A549 (cell line): ENCODE data around the gene FBXL7. TPM values are rescaled to one million over a fixed set of nuclear protein-coding genes. Genes with fewer than 3 reads are reported as not detected.

Experiments
- ATAC-seq, 2 experiments: fragments of 200-7000 bp in 1 of 2; fragments of >200 bp in 1 of 2; cut with Nextera tagmentation in 1 of 2; cut with Tn5 transposase in 1 of 2; 3 replicates each; pipeline versions ENCODE4 v1.8.0 to v1.9.1; 2018 to 2020; ENCODE audit warnings: mild to moderate bottlenecking in 1 of 2, moderate library complexity in 1 of 2
- CTCF ChIA-PET: fragments of 300-600 bp; sonication (Branson Sonifier 250); formaldehyde crosslinking; extraction: SDS; loops from one replicate; lab custom pipeline; 2021; ENCODE audit warnings: antibody characterized with exemption, inconsistent platforms; lab: Yijun Ruan, JAX
- POLR2A ChIA-PET: fragments of 350-600 bp; formaldehyde crosslinking; extraction: SDS; loops from one replicate; lab custom pipeline; 2021; ENCODE audit warnings: antibody characterized with exemption, inconsistent platforms; lab: Yijun Ruan, JAX
- DNase-seq, 2 experiments: peaks; one replicate each; pipeline versions ENCODE4 v3.0.0 to v3.0.0-alpha.2; 2011 to 2016; ENCODE audit warnings: low read depth in 1 of 2, low spot score in 1 of 2
- FAIRE-seq: peaks from 2 replicates; lab custom pipeline; 2011; peaks lifted over from hg19 to GRCh38; lab: Jason Lieb, UNC
- H3K27ac ChIP-seq, 2 experiments: fragments of >200 bp; sonication (Bioruptor Twin); formaldehyde crosslinking; 3 replicates each; pipeline ENCODE4 v1.5.1; 2016 to 2017
- H3K4me1 ChIP-seq: fragments of >200 bp; sonication (Bioruptor Twin); formaldehyde crosslinking; 3 replicates; pipeline ENCODE4 v1.6.1; 2016
- H3K4me2 ChIP-seq: fragments of >200 bp; sonication (Bioruptor Twin); formaldehyde crosslinking; 3 replicates; pipeline ENCODE4 v1.6.1; 2016
- H3K4me3 ChIP-seq: fragments of >200 bp; sonication (Bioruptor Twin); formaldehyde crosslinking; 3 replicates; pipeline ENCODE4 v1.5.1; 2016
- H3K9me3 ChIP-seq: fragments of >200 bp; sonication (Bioruptor Twin); formaldehyde crosslinking; 3 replicates; pipeline ENCODE4 v1.6.1; 2016
- ATOH8 ChIP-seq: fragments of 250-450 bp; sonication (Bioruptor Pico); IDR thresholded peaks from 2 replicates; pipeline ENCODE4 v1.5.0; 2020; ENCODE audit warnings: low read depth, mild to moderate bottlenecking, moderate library complexity
- BCL3 ChIP-seq: fragments of >200 bp; sonication (Bioruptor Twin); formaldehyde crosslinking; IDR thresholded peaks from 3 replicates; pipeline ENCODE4 v1.6.1; 2016
- BHLHE40 ChIP-seq: IDR thresholded peaks from 2 replicates; pipeline ENCODE4 v1.6.1; 2012; ENCODE audit warnings: low read depth, low read length, inconsistent platforms
- CBX2 ChIP-seq: fragments of 200-600 bp; sonication (generic); IDR thresholded peaks from 2 replicates; pipeline ENCODE4 v1.6.1; 2016; ENCODE audit warnings: low read depth, mild to moderate bottlenecking, borderline replicate concordance
- CEBPB ChIP-seq, 2 experiments: fragments of >200 bp in 1 of 2; sonication (Bioruptor Twin) in 1 of 2; formaldehyde crosslinking in 1 of 2; IDR thresholded peaks; 2 replicates each; pipeline ENCODE4 v1.6.1; 2012 to 2016
- CHD2 ChIP-seq: fragments of 150-350 bp; IDR thresholded peaks from 2 replicates; pipeline ENCODE4 v1.6.1; 2014; ENCODE audit warnings: low read length; ENCODE audit not compliant: partially characterized antibody
- CHD4 ChIP-seq: fragments of 200-600 bp; sonication (generic); IDR thresholded peaks from 2 replicates; pipeline ENCODE4 v1.6.1; 2016; ENCODE audit warnings: antibody characterized with exemption, mild to moderate bottlenecking, borderline replicate concordance
- CTCF ChIP-seq: fragments of >200 bp; sonication (Bioruptor Twin); formaldehyde crosslinking; IDR thresholded peaks from 3 replicates; pipeline ENCODE4 v1.5.1; 2016
- EHF ChIP-seq: fragments of 250-450 bp; sonication (Bioruptor Pico); IDR thresholded peaks from 2 replicates; pipeline ENCODE4 v1.5.0; 2020; ENCODE audit warnings: mild to moderate bottlenecking
- EHMT2 ChIP-seq: fragments of 200-600 bp; sonication (generic); IDR thresholded peaks from 2 replicates; pipeline ENCODE4 v1.6.1; 2016; ENCODE audit warnings: antibody characterized with exemption, low read depth, mild to moderate bottlenecking, moderate library complexity
- EP300 ChIP-seq, 2 experiments: fragments of >200 bp; sonication (Bioruptor Twin); formaldehyde crosslinking; IDR thresholded peaks; 2 replicates in 1 of 2; 3 replicates in 1 of 2; pipeline ENCODE4 v1.6.1; 2016 to 2017
- FOSB ChIP-seq: fragments of 250-450 bp; sonication (Bioruptor Pico); IDR thresholded peaks from 2 replicates; pipeline ENCODE4 v1.5.0; 2020; ENCODE audit warnings: mild to moderate bottlenecking, moderate library complexity
- FOSL2 ChIP-seq, 2 experiments: fragments of 450-650 bp in 1 of 2; fragments of >200 bp in 1 of 2; sonication (Bioruptor Twin) in 1 of 2; formaldehyde crosslinking; IDR thresholded peaks; 2 replicates each; pipeline versions ENCODE4 v1.5.0 to v1.6.1; 2016 to 2020; ENCODE audit warnings: mild to moderate bottlenecking in 1 of 2, moderate library complexity in 1 of 2
- GATA3 ChIP-seq: IDR thresholded peaks from 2 replicates; pipeline ENCODE4 v1.6.1; 2012; ENCODE audit warnings: borderline replicate concordance
- HES2 ChIP-seq: fragments of >200 bp; sonication (Bioruptor Twin); formaldehyde crosslinking; IDR thresholded peaks from 2 replicates; pipeline ENCODE4 v1.6.1; 2016
- HOXB5 ChIP-seq: fragments of 250-450 bp; sonication (Bioruptor Pico); IDR thresholded peaks from 2 replicates; pipeline ENCODE4 v1.5.0; 2020; ENCODE audit warnings: mild to moderate bottlenecking, moderate library complexity
- JUNB ChIP-seq: fragments of >200 bp; sonication (Bioruptor Twin); formaldehyde crosslinking; IDR thresholded peaks from 2 replicates; pipeline ENCODE4 v1.6.1; 2016
- MAFK ChIP-seq: fragments of 450-650 bp; IDR thresholded peaks from 2 replicates; pipeline ENCODE4 v1.6.1; 2014; ENCODE audit not compliant: partially characterized antibody
- MAX ChIP-seq: IDR thresholded peaks from 2 replicates; pipeline ENCODE4 v1.6.1; 2012
- PBX3 ChIP-seq: IDR thresholded peaks from 2 replicates; pipeline ENCODE4 v1.6.1; 2012
- RAD21 ChIP-seq, 2 experiments: fragments of >200 bp in 1 of 2; sonication (Bioruptor Twin) in 1 of 2; formaldehyde crosslinking in 1 of 2; IDR thresholded peaks in 1 of 2; conservative IDR thresholded peaks in 1 of 2; 2 replicates in 1 of 2; 3 replicates in 1 of 2; pipeline ENCODE4 v1.6.1; 2012 to 2018; ENCODE audit warnings: inconsistent platforms in 1 of 2
- RARB ChIP-seq: fragments of 250-450 bp; sonication (Bioruptor Pico); IDR thresholded peaks from 2 replicates; pipeline ENCODE4 v1.8.0; 2021; ENCODE audit warnings: mild to moderate bottlenecking, moderate library complexity
- RCOR1 ChIP-seq: fragments of 150-350 bp; IDR thresholded peaks from 2 replicates; pipeline ENCODE4 v1.6.1; 2014; ENCODE audit warnings: antibody characterized with exemption, low read length, low read depth
- SREBF2 ChIP-seq: fragments of 450-650 bp; IDR thresholded peaks from 2 replicates; pipeline ENCODE4 v1.6.1; 2014; ENCODE audit warnings: mild to moderate bottlenecking, moderate library complexity
- TFCP2L1 ChIP-seq: fragments of 250-450 bp; sonication (Bioruptor Pico); IDR thresholded peaks from 2 replicates; pipeline ENCODE4 v1.5.0; 2021; ENCODE audit warnings: mild to moderate bottlenecking
- USF2 ChIP-seq: fragments of 450-650 bp; IDR thresholded peaks from 2 replicates; pipeline ENCODE4 v1.6.1; 2014; ENCODE audit warnings: antibody characterized with exemption
- ZC3H11A ChIP-seq: fragments of 450-650 bp; IDR thresholded peaks from 2 replicates; pipeline ENCODE4 v1.6.1; 2014; ENCODE audit warnings: antibody characterized with exemption, mild to moderate bottlenecking
- ZFP36 ChIP-seq: fragments of 450-650 bp; IDR thresholded peaks from 2 replicates; pipeline ENCODE4 v1.6.1; 2014; ENCODE audit warnings: borderline replicate concordance; ENCODE audit not compliant: partially characterized antibody
- ZNF302 ChIP-seq: fragments of 250-450 bp; sonication (Bioruptor Pico); IDR thresholded peaks from 2 replicates; pipeline ENCODE4 v1.9.0; 2021; ENCODE audit warnings: inconsistent platforms, mild to moderate bottlenecking, moderate library complexity
- ZSCAN20 ChIP-seq: fragments of 250-450 bp; sonication (Bioruptor Pico); IDR thresholded peaks from 2 replicates; pipeline ENCODE4 v1.8.0; 2022; ENCODE audit warnings: mild to moderate bottlenecking, moderate library complexity
- whole genome bisulfite sequencing: methylation state at CpG from one replicate; pipeline ENCODE4 v1.1.6; 2017; ENCODE audit errors: missing lambda C conversion rate; 5-methylcytosine and 5-hydroxymethylcytosine counted together
- polyA plus RNA-seq, 4 experiments: library from polyadenylated mRNA; depleted of rRNA in 3 of 4; stranded (reverse); fragments of >200 nt; fragmentation: RNase III in 1 of 4; extraction: RNeasy Plus Mini Kit Qiagen cat#74134 plus additional on column Dnase treatment in 1 of 4; gene quantifications; 2 replicates in 3 of 4; 3 replicates in 1 of 4; pipeline ENCODE4 v1.2.3, GENCODE V29; 2011 to 2017

Gene FBXL7
- polyA plus RNA-seq, 2 of the 4 experiments (the other 2 are of a cell fraction), result 0.90 to 1.7 TPM

- CTCF ChIA-PET, result interaction anchor here (1.1 kb wide), 1 partner anchor 14 kb away, joined by 3 read pairs; no protein-coding TSS in a partner anchor
- no peak for DNase-seq
- 85% methylated on average over 57 of the region's 60 CpGs for WGBS
These were observed 436.7 kb downstream of the FBXL7 start for GRCh38 chr5:15936505-15937245.

GRCh38 chr5:15937708-15938107 is 437.7 kb downstream of the FBXL7 start:
- 22% methylated on average over 1 of the region's 1 CpG for WGBS
- H3K4me3 ChIP-seq, result no peak overlapping the region
- ChIA-PET CTCF (no interaction called here), POLR2A (no interaction called here)
- H3K4me2 ChIP-seq, result no peak overlapping the region
- DNase-seq, result no peak
- TF ChIP-seq ZNF302 (CRISPR knock-in tag), result no peak
- no peak for TF ChIP-seq USF2
- TF ChIP-seq EP300 (IDR thresholded peaks at IDR 0.05), result no peak
- TF ChIP-seq FOSB (CRISPR knock-in tag), result no peak
- TF ChIP-seq CHD4, result no peak
- no peak for TF ChIP-seq EHF
- TF ChIP-seq CHD2, result no peak
- no peak for TF ChIP-seq ZSCAN20
- no peak for TF ChIP-seq FOSL2 (IDR thresholded peaks at IDR 0.05)
- no peak for TF ChIP-seq FOSL2 (CRISPR knock-in tag; IDR thresholded peaks at IDR 0.05)
- no peak for TF ChIP-seq TFCP2L1 (CRISPR knock-in tag)
- TF ChIP-seq HOXB5 (CRISPR knock-in tag), result no peak
- TF ChIP-seq HES2, result no peak
- no peak for TF ChIP-seq MAFK
- TF ChIP-seq RCOR1, result no peak
- no peak for TF ChIP-seq RARB (CRISPR knock-in tag)
- no peak for TF ChIP-seq JUNB
- no peak for TF ChIP-seq SREBF2
- no peak for TF ChIP-seq PBX3
- TF ChIP-seq RAD21 (conservative IDR thresholded peaks at IDR 0.05 in 1 of 2, IDR thresholded peaks at IDR 0.05 in 1 of 2), result no peak
- FAIRE-seq, result no peak
- H3K27ac ChIP-seq, result no peak overlapping the region
- no peaks in the 10 kb centered on the region for H3K4me1 ChIP-seq
- H3K9me3 ChIP-seq, result no peaks in the 10 kb centered on the region
- ATAC-seq, result no peak

More at GRCh38 chr5:15936505-15937245, 436.7 kb downstream of the FBXL7 start:
- H3K27ac ChIP-seq, result no peak overlapping the region
- H3K4me2 ChIP-seq, result no peak overlapping the region
- no peak for FAIRE-seq
- TF ChIP-seq BHLHE40, result no peak
- no peak for TF ChIP-seq GATA3
- no peak for TF ChIP-seq MAX
- TF ChIP-seq HOXB5 (CRISPR knock-in tag), result no peak
- H3K9me3 ChIP-seq, result no peaks in the 10 kb centered on the region
- no peak overlapping the region for H3K4me3 ChIP-seq
- H3K4me1 ChIP-seq, result no peaks in the 10 kb centered on the region
- POLR2A ChIA-PET, result no interaction called here
- ATAC-seq, result no peak

- FAIRE-seq, result no peak
- TF ChIP-seq RARB (CRISPR knock-in tag) (no peak), CBX2 (no peak), TFCP2L1 (CRISPR knock-in tag) (no peak), CTCF (no peak), ZC3H11A (no peak), FOSL2 (IDR thresholded peaks at IDR 0.05) (no peak), FOSL2 (CRISPR knock-in tag; IDR thresholded peaks at IDR 0.05) (no peak), BCL3 (no peak), EHMT2 (no peak), ATOH8 (CRISPR knock-in tag) (no peak), CEBPB (IDR thresholded peaks at IDR 0.05) (no peak), ZFP36 (no peak)
These were observed 438.2 kb downstream of the FBXL7 start for GRCh38 chr5:15938186-15938585.

More at GRCh38 chr5:15938186-15938585, 438.2 kb downstream of the FBXL7 start:
- Histone ChIP-seq H3K4me3 (no peak overlapping the region), H3K9me3 (no peaks in the 10 kb centered on the region), H3K27ac (no peak overlapping the region), H3K4me1 (no peaks in the 10 kb centered on the region), H3K4me2 (no peak overlapping the region)
- ATAC-seq (no peak), DNase-seq (no peak)
- ChIA-PET CTCF (no interaction called here), POLR2A (no interaction called here)
- 18% methylated on average over 4 of the region's 4 CpGs for WGBS
